Tongue (tissue), 3 donors: ENCODE measurements around the gene SYNGAP1. TPM values are rescaled to one million over a fixed set of nuclear protein-coding genes. Genes with fewer than 3 reads are reported as not detected.
"Not testable (repeated sequence)": the region's sequence is repeated elsewhere in the genome, so short reads cannot be mapped to it uniquely, and the experiment has no call there.

Experiments
- DNase-seq: peaks from one replicate; pipeline ENCODE4 v3.0.0-alpha.2; 2015
- small RNA-seq: library from RNA; depleted of rRNA; stranded (forward); fragments of <200 nt; gene quantifications from one replicate; pipeline ENCODE3, GENCODE V24; 2014; ENCODE audit warnings: low replicate concordance
- total RNA-seq: library from RNA; depleted of rRNA; stranded (reverse); fragments of >200 nt; gene quantifications from one replicate; pipeline ENCODE4 v1.2.3, GENCODE V29; 2014

The SYNGAP1 gene
- total RNA-seq, 1 donor from 2014 or later: 6.2 TPM

DNA sequence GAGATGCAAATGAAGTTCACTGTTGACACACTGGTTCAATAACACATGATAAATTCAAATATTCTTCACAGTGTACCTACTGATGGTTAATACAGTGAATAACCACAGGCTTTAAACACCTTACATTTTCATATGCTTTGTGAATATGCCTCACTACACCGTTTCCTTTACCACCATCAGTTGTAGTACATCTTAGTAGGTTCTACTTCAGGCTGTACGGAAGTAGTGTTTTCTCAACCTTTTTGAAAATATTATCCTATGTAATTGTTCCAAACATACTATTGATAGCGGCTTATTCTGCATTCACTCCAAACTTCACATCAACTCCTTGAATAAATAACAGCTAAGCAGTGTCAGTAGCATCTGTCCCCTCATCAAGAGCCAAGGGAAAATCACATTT lies 49.8 kb downstream of the SYNGAP1 start:
- no peak for DNase-seq

DNA sequence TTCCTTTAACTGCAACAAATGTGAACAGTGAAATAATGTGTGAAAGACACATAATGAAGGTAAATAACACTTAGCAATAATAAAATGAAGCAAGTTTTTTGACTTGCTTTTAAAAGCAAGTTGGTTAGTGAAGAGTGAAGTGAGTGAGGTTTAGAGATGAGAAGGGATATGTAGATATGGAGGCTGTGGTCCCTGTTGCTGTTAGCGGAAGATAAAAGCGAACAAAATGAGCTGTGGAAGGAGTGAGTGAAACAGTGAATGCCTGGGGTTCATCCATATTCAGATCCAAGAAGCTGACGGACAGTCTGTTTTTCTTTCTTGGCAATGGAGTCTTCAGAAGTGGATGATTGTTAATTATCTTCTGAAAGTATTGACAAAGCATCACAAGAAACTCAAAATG lies 58.0 kb downstream of the SYNGAP1 start:
- no peak for DNase-seq

DNA sequence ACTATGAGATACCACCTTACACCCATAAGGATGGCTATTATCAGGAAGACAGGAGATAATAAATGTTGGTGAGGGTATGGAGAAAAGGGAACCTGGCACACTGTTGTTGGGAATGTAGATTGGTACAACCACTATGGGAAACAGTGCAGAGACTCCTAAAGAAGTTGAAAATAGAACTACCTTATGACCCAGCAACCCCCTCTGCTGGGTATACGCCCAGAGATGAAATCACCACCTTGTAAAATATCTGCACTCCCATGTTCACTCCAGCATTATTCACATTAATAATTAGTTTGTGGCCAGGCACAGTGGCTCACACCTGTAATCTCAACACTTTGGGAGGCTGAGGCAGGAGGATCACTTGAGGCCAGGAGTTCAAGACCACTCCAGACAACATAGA lies 61.3 kb downstream of the SYNGAP1 start:
- DNase-seq: no peak

DNA sequence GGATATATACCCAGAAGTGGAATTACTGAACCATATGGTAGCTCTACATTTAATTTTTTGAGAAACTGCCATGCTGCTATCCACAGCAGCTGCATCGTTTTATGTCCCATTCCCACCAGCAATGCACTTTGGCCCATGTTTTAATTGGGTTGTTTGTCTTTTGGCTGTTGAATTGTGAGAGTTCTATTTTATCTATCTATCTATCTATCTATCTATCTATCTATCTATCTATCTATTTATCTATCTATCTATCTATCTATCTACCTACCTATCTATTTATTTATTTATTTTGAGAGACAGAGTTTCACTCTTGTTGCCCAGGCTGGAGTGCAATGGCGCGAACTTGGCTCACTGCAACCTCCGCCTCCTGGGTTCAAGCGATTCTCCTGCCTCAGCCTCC lies 62.8 kb downstream of the SYNGAP1 start:
- DNase-seq: not testable (repeated sequence)

DNA sequence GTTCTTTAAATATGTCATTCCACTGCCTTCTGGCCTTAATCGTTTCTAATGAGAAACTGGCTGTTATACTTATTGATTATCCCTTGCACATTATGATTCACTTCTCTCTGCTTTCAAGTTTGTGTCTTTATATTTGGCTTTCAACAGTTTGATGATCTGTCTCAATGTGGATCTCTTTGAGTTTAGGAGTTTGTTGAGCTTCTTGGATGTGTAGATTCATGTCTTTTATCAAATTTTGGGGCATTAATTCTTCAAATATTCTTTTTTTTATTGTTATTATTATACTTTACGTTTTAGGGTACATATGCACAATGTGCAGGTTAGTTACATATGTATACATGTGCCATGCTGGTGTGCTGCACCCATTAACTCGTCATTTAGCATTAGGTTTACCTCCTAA lies 63.8 kb downstream of the SYNGAP1 start:
- DNase-seq: no peak

DNA sequence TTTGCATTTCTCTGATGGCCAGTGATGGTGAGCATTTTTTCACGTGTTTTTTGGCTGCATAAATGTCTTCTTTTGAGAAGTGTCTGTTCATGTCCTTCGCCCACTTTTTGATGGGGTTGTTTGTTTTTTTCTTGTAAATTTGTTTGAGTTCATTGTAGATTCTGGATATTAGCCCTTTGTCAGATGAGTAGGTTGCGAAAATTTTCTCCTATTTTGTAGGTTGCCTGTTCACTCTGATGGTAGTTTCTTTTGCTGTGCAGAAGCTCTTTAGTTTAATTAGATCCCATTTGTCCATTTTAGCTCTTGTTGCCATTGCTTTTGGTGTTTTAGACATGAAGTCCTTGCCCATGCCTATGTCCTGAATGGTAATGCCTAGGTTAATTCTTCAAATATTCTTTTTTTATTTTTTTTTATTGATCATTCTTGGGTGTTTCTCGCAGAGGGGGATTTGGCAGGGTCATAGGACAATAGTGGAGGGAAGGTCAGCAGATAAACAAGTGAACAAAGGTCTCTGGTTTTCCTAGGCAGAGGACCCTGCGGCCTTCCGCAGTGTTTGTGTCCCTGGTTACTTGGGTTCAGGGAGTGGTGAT lies 64.9 kb downstream of the SYNGAP1 start:
- not testable (repeated sequence) for DNase-seq

DNA sequence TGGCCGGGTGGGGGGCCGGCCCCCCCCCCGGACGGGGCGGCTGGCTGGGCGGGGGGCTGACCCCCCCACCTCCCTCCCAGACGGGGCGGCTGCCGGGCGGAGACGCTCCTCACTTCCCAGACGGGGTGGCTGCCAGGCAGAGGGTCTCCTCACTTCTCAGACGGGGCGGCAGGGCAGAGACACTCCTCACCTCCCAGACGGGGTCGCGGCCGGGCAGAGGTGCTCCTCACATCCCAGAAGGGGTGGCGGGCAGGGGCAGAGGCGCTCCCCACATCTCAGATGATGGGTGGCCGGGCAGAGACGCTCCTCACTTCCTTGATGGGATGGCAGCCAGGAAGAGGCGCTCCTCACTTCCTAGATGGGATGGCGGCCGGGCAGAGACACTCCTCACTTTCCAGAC lies 65.8 kb downstream of the SYNGAP1 start:
- not testable (repeated sequence) for DNase-seq

DNA sequence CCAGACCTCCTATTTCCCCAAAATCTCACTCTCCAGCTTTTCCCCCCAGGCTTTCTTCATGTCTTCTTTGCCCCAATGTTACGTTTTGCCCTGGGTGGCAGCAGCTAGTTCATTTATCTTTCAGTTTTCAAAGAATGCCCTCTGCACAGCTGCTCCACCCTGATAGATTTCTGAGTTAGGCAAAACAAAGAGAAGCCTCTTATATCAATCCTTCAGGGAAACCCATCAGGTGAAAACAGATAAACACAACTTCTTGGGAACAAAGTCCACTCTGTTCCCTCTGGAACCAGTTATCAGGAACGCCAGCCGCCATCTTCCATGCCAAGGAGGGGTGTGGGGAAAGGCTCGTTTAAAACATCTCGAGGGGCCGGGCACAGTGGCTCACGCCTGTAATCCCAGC lies 68.5 kb downstream of the SYNGAP1 start:
- no peak for DNase-seq

DNA sequence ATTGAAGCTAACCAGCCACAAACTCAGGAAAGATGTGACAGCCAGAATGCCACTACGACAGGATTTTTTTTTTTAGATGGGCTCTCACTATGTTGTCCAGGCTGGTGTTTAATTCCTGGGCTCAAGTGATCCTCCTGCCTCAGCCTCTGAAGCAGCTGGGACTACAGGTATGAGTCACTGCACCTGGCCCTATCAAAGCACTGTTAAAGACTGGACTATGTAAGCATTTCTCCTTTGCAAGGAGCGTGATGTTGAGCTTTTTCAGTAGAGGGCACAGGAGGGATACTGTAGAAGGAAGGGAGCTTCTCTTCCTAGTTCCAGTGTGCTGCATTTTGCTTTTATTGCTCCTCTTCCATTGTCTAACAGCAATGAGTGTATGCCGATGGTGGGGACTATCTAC lies 70.3 kb downstream of the SYNGAP1 start:
- no peak for DNase-seq

DNA sequence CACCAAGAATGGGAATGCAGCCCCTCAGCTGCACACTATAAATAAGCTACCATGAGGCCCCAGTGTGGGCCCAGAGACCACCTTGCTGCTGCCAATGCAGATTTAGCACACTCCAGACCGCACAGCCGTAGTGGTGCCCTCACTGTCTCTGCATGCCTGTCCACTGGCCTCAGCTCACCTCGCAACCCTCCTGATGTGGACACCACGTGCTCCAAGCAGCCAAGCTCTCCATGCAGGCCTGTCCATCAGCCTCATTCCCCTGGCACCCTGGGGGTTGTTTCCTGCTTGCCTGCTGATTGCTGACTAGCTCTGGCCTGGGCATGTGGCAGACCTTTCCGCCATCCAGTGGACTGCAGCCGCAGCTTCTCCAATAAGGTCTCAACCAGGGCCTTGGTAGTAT lies 70.8 kb downstream of the SYNGAP1 start:
- no peak for DNase-seq

DNA sequence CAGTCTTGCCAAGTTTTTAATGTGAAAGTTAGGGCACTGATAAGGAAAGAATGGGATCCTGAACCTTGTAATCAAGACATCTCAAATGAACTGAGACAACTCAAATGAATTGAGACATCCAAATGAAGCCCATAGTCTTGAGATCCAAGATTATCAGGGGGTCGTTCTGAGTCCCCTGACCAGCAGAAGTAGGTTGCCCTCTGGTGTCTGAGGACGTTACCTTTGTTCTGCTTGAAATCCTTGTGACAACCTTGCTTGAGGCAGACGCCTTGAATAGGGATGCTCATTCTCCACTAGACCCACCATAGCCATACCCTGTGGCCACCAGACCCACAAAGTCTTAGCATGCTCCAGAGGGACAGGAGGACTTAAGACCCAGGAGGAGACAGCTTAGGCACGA lies 72.2 kb downstream of the SYNGAP1 start:
- no peak for DNase-seq

DNA sequence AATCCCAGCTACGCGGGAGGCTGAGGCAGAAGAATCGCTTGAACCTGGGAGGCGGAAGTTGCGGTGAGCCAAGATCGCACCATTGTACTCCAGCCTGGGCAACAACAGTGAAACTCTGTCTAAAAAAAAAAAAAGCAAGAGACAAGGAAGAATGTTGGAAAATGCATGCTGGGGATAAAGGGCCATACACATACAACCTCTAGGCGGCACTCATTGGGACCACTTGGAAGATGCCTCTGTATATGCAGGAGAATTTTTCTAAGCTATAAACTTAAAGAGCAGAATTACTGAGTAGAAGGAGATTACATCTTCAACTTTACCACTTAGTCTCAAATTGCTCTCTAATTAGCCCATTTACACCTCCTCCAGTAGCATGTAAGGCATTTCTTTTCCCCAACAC lies 77.3 kb downstream of the SYNGAP1 start:
- no peak for DNase-seq

DNA sequence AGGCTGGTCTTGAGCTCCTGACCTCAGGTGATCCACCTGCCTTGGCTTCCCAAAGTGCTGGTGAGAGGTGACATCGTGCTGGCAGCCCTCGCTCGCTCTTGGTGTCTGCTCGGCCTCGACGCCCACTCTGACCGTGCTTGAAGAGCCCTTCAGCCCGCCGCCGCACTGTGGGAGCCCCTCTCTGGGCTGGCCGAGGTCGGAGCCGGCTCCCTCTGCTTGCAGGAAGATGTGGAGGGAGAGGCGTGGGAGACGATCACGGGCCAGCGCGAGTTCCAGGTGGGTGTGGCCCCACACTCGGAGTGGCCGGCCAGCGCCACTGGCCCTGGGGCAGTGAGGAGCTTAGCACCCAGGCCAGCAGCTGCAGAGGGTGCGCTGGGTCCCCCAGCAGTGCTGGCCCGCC lies 82.6 kb downstream of the SYNGAP1 start:
- DNase-seq: no peak

DNA sequence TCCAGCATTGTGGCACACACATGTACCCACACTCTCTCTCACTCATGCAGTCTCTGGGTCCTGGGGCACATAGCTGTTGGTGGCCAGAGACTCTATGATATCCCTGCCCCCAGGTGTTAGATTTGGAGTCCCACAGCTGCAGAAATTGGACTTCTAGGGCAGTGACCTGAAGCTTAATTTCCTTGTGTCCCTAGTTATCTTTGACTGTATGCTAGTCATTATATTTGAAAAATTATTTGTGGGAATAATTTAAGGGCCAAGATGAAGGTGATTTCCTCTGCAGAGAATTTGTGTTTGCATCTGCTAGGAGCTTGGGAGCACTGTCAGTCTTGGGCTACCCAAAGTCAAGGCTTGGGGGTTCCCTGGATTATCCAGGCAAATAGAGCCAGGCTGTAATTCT lies 84.6 kb downstream of the SYNGAP1 start:
- DNase-seq: no peak

Small RNA genes lying within 50 kb of the gene (small RNA-seq; reads per million reads assigned to genes)
- gene RPL35AP4 (not detected), gene ZBTB9 (not detected)

Other genes with a start within 250 kb of the SYNGAP1 start
- 5.7 TPM for gene COL11A2, start 227.6 kb upstream of the SYNGAP1 start, total RNA-seq
- 28.5 TPM for gene RXRB, start 219.4 kb upstream of the SYNGAP1 start, total RNA-seq
- 70.4 TPM for gene SLC39A7, start 219.2 kb upstream of the SYNGAP1 start, total RNA-seq
- 24.7 TPM for gene HSD17B8, start 215.4 kb upstream of the SYNGAP1 start, total RNA-seq
- 22.5 TPM for gene RING1, start 211.6 kb upstream of the SYNGAP1 start, total RNA-seq
- gene VPS52, start 148.2 kb upstream of the SYNGAP1 start, total RNA-seq: 35.7 TPM
- gene RPS18, start 148.0 kb upstream of the SYNGAP1 start, total RNA-seq: 2,268 TPM
- gene B3GALT4, start 142.9 kb upstream of the SYNGAP1 start, total RNA-seq: 4.6 TPM
- gene WDR46, start 130.8 kb upstream of the SYNGAP1 start, total RNA-seq: 52.9 TPM
- gene PFDN6, start 130.5 kb upstream of the SYNGAP1 start, total RNA-seq: 14.9 TPM
- gene RGL2, start 121.1 kb upstream of the SYNGAP1 start, total RNA-seq: 51.9 TPM
- gene TAPBP, start 106.0 kb upstream of the SYNGAP1 start, total RNA-seq: 48.3 TPM
- 15.0 TPM for gene ZBTB22, start 102.3 kb upstream of the SYNGAP1 start, total RNA-seq
- gene DAXX, start 97.1 kb upstream of the SYNGAP1 start, total RNA-seq: 20.6 TPM
- gene KIFC1, start 28.2 kb upstream of the SYNGAP1 start, total RNA-seq: 12.2 TPM
- gene PHF1, start 9.1 kb upstream of the SYNGAP1 start, total RNA-seq: 19.5 TPM
- gene CUTA, start 2.0 kb upstream of the SYNGAP1 start, total RNA-seq: 58.4 TPM
- gene ZBTB9, start 34.5 kb downstream of the SYNGAP1 start, total RNA-seq: 5.4 TPM
- 15.7 TPM for gene BAK1, start 160.2 kb downstream of the SYNGAP1 start, total RNA-seq
- 21.6 TPM for gene ITPR3, start 201.3 kb downstream of the SYNGAP1 start, total RNA-seq